GM12873 (cell line): ENCODE results near the gene CCIN.

Source experiments
- CTCF ChIP-seq: IDR thresholded peaks from 2 replicates; pipeline ENCODE4 v1.5.1; 2012; ENCODE audit warnings: low read depth, mild to moderate bottlenecking, moderate library complexity, low read length, control low read depth; ENCODE audit not compliant: insufficient read depth; ENCODE audit errors: missing control alignments

Gene CCIN

GRCh38 chr9:36136894-36137391 is 32.2 kb upstream of the CCIN start:
- TF ChIP-seq CTCF, result no peak

DNA sequence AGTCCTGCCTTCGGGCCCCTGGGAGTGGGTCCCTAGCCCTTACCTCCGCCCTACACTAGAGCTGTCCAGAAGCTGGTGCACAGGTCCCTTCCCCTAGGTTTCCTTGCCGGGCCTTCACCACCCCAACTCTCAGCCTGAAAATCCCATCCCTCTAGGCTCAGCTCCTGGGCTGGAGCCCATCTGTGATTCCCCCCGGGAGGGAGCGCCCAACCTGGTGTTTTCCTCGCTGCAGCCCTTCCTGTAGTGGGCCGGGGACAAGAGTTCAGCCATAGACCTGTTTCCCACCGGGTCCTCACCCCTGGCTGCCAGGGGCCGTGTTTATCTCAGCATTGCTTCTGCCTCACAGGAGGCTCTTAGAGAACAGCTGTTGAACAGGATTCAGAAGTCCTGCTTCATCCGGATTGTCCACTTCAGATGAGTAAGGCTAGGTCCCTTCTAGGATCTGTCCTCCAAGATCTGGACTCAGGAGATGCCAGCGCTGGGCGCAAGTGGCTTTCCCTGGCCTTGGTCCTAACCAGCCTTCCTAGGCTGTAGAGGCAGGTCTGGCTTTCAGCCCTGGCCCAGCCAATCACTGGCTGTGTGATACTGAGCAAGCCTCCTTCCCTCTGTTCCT is 31.7 kb upstream of the CCIN start:
- TF ChIP-seq CTCF, result no peak

DNA sequence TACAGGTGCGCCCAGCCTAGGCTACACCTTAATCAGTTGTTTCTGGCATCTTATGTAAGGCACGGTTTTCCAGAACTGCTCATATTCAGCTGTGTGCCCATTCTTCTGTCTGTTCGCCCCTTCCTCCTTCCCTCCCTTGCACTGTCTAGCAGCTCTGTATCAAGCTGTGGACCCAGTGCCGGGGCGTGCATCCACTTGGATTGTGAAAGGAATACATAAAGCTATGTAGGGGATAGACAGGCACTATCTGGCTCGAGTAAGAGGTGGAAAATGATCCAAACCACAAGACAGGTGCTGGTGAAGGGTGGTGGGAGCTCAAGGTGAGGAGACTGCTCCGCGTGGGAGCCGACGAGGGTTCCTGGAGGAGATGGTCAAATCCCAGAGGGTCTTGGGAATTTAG is 30.7 kb upstream of the CCIN start:
- TF ChIP-seq CTCF, result no peak

GRCh38 chr9:36138901-36139300 is 30.3 kb upstream of the CCIN start:
- no peak for TF ChIP-seq CTCF

DNA sequence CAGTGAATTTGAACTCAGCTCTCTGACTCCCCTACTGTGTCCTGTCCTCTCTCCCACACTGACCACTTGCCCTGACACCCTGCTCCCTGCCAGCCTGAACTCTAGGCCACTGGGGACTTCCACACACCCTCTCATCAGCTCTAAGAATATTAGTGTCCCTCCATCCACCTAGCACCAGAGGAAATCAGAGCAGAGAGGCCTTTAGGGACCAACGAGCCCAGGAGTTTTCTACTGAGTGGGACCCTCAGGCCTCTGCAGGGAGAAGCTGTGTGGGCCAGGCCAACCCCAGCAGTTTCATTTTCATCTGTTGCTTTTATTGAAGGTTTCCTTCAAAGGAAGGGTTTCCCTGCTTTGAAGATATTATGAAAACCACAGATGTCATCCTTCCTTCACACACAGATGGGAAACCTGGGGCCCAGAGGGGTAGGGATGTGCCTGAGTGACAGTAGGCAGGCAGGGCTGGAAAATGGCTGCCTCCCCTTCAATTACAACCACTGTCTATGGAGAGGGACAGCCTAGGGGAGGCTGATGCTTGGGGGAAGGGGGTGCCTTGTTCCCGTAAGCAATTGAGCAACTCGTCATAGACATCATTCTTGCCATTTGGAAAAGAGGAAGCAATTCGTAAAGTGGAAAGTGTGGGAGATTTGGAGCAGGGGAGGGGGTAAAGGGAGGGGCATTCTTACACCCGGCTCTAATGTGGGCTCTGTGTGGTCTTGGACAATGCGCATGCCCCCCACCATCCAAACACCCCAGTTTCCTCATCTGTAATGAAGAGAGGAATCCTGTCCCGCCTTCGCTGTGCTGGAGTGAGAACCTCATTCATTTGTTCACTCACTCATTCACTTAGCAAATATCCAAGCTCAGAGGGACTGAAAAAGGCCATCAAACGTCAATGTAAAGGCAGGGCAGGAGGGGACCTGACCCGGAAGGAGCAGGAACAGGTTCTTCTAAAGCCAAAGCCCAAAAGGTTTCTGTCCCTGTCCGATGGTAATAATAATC is 28.8 kb upstream of the CCIN start:
- no peak for TF ChIP-seq CTCF

- no peak for TF ChIP-seq CTCF
Measured at GRCh38 chr9:36141288-36141687, 27.9 kb upstream of the CCIN start.

DNA sequence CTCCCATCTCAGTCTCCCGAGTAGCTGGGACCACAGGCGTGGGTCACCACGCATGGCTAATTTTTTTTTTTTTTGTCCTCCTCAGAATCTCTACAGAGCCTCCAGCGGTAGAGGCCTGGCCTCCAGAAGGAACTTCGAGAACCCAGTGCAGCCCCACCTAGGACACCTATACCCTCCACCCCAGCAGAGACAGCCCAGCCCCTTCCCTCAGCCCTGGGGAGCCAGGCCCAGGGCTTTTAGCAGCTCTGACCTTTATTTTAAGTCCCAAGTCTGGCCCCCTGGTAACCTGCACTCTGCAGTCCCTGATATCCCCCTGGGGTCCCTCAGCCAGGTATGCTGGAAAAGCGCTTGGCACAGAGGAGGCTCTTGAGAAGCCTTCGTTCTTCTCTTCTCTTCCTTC is 27.4 kb upstream of the CCIN start:
- TF ChIP-seq CTCF, result no peak
